Lower leg skin (tissue), 3 donors: Measurements from ENCODE around the gene DTNB.

Experiments used
- CTCF ChIP-seq, 3 donors: fragments of 450-650 bp; IDR thresholded peaks; one replicate each; pipeline ENCODE4 v1.5.1; 2016; ENCODE audit warnings: antibody characterized with exemption in 3 of 3, mild to moderate bottlenecking in 3 of 3, moderate library complexity in 2 of 3
- POLR2A ChIP-seq, 2 donors: fragments of 450-650 bp; IDR thresholded peaks; one replicate each; pipeline ENCODE4 v1.6.1; 2016 to 2017; ENCODE audit warnings: antibody characterized with exemption in 2 of 2, mild to moderate bottlenecking in 1 of 2, moderate library complexity in 1 of 2

DNA sequence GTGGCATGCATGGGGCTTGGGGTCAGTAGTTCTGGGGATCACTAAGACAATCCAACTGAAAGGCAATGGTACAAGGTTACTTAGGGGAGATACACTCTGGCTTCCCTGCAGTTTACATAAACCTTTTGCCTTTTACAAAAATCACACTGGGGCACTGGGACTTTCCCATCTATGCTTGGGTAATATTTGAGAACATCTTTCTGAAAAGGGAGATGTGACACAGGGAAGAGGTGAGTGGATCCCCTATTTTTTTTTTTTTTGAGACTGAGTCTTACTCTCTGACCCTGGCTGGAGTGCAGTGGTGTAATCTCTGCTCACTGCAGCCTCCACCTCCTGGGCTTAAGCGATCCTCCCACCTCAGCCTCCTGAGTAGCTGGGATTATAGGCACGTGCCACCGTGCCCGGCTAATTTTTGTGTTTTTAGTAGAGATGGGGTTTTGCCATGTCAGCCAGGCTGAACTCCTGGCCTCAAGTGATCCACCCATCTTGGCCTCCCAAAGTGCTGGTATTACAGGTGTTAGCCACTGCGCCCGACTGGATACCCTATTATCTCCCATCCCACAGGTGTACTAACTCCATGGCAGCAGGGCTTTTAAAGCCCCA, 248.8 kb downstream of the DTNB start:
- TF ChIP-seq CTCF (IDR thresholded peaks at IDR 0.05): no peak
- no peak for TF ChIP-seq POLR2A (IDR thresholded peaks at IDR 0.05)
